Upper lobe of left lung (tissue), 4 donors: ENCODE measurements around the gene MRPL44.

Experiments used
- POLR2A ChIP-seq, 4 donors: fragments of 450-650 bp; IDR thresholded peaks; one replicate each; pipeline ENCODE4 v1.5.1; 2016 to 2017; ENCODE audit warnings: antibody characterized with exemption in 4 of 4, mild to moderate bottlenecking in 2 of 4
- POLR2AphosphoS5 ChIP-seq, 2 donors: sonication (generic); formaldehyde crosslinking; IDR thresholded peaks; one replicate each; pipeline ENCODE4 v1.5.1; 2017; ENCODE audit warnings: antibody characterized with exemption in 2 of 2

DNA sequence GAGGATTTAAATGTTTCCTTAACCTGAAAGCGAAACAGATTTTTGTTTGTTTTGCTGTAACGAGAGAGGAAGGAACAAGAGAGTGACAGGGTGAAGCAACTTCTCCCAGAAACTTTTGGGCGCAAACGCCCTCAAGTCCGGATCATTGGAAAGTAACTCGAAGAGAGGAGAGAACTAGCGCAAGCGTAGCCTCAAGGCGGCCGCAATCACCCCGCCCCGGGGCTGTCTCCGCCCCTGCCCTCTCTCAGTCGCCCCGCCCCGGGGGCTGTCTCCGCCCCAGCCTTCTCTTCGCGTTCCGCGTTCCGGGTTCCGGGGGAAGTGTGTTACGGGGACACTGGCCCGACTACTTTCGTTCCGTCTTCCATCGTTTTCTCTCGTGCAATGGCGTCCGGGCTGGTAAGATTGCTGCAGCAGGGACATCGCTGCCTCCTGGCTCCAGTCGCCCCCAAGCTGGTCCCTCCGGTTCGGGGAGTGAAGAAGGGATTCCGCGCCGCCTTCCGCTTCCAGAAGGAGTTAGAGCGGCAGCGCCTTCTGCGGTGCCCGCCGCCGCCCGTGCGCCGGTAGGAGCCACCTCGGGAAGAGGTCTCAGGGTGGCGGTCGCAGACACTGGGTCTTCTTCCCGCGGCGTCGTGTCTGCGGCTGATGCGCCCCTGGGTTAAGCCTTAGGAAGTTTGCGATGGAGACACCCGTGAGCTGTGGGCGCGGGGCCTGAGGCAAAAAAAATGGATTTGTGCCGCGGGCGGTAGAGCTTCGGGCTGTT is at the start of gene MRPL44:
- peak; percentile 91 to 92 for TF ChIP-seq POLR2AphosphoS5 (IDR thresholded peaks at IDR 0.05)
- peak in 2 of 4 donors; percentile 71 to 73 for TF ChIP-seq POLR2A (IDR thresholded peaks at IDR 0.05)
